Esophagus squamous epithelium (tissue), 4 donors: ENCODE data around the gene BABAM1.

ENCODE experiments used
- CTCF ChIP-seq, 6 experiments: fragments of 450-650 bp in 4 of 6; fragments of 200-600 bp in 2 of 6; sonication (generic) in 2 of 6; IDR thresholded peaks; one replicate each; pipeline ENCODE4 v1.5.1; 2016 to 2019; ENCODE audit warnings: antibody characterized with exemption in 6 of 6, mild to moderate bottlenecking in 4 of 6, moderate library complexity in 4 of 6
- POLR2A ChIP-seq, 4 donors: fragments of 450-650 bp; IDR thresholded peaks; one replicate each; pipeline ENCODE4 v1.6.1; 2017; ENCODE audit warnings: antibody characterized with exemption in 4 of 4, mild to moderate bottlenecking in 4 of 4, moderate library complexity in 3 of 4

- TF ChIP-seq CTCF (IDR thresholded peaks at IDR 0.05) = no peak
- no peak for TF ChIP-seq POLR2A (IDR thresholded peaks at IDR 0.05)
Observed at GRCh38 chr19:17254636-17255035, 12.6 kb upstream of the BABAM1 start.
